ENCODE results near the gene RBM19.

The RBM19 gene

GRCh38 chr12:113835433-113835832 is 130.7 kb downstream of the RBM19 start:
- TF ChIP-seq FOXA1 (IDR thresholded peaks at IDR 0.05) = no peak
- TF ChIP-seq HDGF (IDR thresholded peaks at IDR 0.05; ENCODE audit: borderline replicate concordance) = no peak
- TF ChIP-seq FOXK2 (IDR thresholded peaks at IDR 0.05) = no peak
- TF ChIP-seq ARNT (IDR thresholded peaks at IDR 0.05) = no peak
- DNase-seq (ENCODE audit: extremely low spot score) = no peak
- POLR2A ChIA-PET = no interaction called here
- CTCF ChIA-PET = no interaction called here

DNA sequence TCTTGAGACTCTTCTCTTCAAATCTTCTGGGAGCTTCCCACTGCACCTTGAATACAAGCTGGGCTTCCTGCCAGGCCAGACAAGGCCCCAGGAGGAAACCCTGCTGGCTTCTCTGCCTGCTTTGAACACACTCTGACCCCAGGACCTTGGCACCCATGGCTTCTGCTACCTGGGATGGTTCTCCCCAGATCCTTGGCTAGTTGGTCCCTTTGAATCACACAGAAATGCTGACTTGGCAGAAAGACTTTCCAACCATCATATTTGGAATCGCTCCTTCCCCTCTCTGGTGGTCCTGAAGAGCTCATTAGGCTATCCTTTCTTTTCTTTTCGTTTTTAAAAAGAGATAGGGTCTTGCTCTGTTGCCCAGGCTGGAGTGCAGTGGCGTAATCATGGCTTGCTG is 132.7 kb downstream of the RBM19 start:
- POLR2A ChIA-PET = no interaction called here
- TF ChIP-seq LEF1 (IDR thresholded peaks at IDR 0.05; ENCODE audit: borderline replicate concordance) (no peak), ZNF384 (IDR thresholded peaks at IDR 0.05) (no peak), ARNT (IDR thresholded peaks at IDR 0.05) (no peak), FOXA1 (IDR thresholded peaks at IDR 0.05) (no peak), TARDBP (IDR thresholded peaks at IDR 0.05) (no peak), ELF4 (IDR thresholded peaks at IDR 0.05) (no peak), CTBP1 (IDR thresholded peaks at IDR 0.05; ENCODE audit: borderline replicate concordance) (no peak), L3MBTL2 (conservative IDR thresholded peaks at IDR 0.05) (no peak), HDGF (IDR thresholded peaks at IDR 0.05; ENCODE audit: borderline replicate concordance) (no peak), PKNOX1 (IDR thresholded peaks at IDR 0.05) (no peak), FOXK2 (IDR thresholded peaks at IDR 0.05) (no peak), SUZ12 (IDR thresholded peaks at IDR 0.05) (no peak), BHLHE40 (IDR thresholded peaks at IDR 0.05; ENCODE audit: borderline replicate concordance) (no peak), NFRKB (IDR thresholded peaks at IDR 0.05) (no peak), SP1 (IDR thresholded peaks at IDR 0.05) (no peak)
- CTCF ChIA-PET = no interaction called here
- no peak for DNase-seq (ENCODE audit: extremely low spot score)

DNA sequence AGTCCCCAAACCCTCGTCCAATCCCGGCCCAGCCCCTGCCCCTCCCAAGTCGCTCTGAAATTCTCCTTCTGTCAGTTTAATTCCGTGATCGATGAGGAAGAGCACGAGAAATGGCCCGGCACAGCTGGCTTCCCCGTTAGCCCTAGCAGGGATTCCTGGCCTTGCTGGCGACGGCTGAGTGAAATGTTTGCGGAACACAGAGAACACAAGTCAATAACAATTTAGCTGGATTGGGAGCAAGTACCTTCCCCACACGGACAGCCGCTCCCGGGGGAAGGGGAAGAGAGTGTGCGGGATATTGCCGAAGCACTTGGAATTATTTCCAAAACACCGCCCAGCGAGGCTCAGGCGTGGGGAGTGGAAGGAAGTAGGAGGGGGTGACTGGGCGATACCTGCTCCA is 134.6 kb downstream of the RBM19 start:
- ChIA-PET POLR2A (no interaction called here), CTCF (no interaction called here)
- no peak for DNase-seq (ENCODE audit: extremely low spot score)
- TF ChIP-seq FOXK2 (IDR thresholded peaks at IDR 0.05) (no peak), LEF1 (IDR thresholded peaks at IDR 0.05; ENCODE audit: borderline replicate concordance) (no peak), SUZ12 (IDR thresholded peaks at IDR 0.05) (no peak), HDGF (IDR thresholded peaks at IDR 0.05; ENCODE audit: borderline replicate concordance) (no peak), FOXM1 (IDR thresholded peaks at IDR 0.05; ENCODE audit: borderline replicate concordance) (no peak), L3MBTL2 (conservative IDR thresholded peaks at IDR 0.05) (no peak), ELF4 (IDR thresholded peaks at IDR 0.05) (no peak), ZNF384 (IDR thresholded peaks at IDR 0.05) (no peak), NFRKB (IDR thresholded peaks at IDR 0.05) (no peak), FOXA1 (IDR thresholded peaks at IDR 0.05) (no peak), CTBP1 (IDR thresholded peaks at IDR 0.05; ENCODE audit: borderline replicate concordance) (no peak), BHLHE40 (IDR thresholded peaks at IDR 0.05; ENCODE audit: borderline replicate concordance) (no peak), TARDBP (IDR thresholded peaks at IDR 0.05) (no peak), ARNT (IDR thresholded peaks at IDR 0.05) (no peak), SP1 (IDR thresholded peaks at IDR 0.05) (no peak)

- no peak for DNase-seq (ENCODE audit: extremely low spot score)
- TF ChIP-seq ARNT (IDR thresholded peaks at IDR 0.05) = no peak
- no peak for TF ChIP-seq FOXM1 (IDR thresholded peaks at IDR 0.05; ENCODE audit: borderline replicate concordance)
- TF ChIP-seq FOXK2 (IDR thresholded peaks at IDR 0.05) = no peak
- TF ChIP-seq PKNOX1 (IDR thresholded peaks at IDR 0.05) = no peak
- no peak for TF ChIP-seq TARDBP (IDR thresholded peaks at IDR 0.05)
- TF ChIP-seq SP1 (IDR thresholded peaks at IDR 0.05) = no peak
- TF ChIP-seq NFRKB (IDR thresholded peaks at IDR 0.05) = no peak
- TF ChIP-seq HDGF (IDR thresholded peaks at IDR 0.05; ENCODE audit: borderline replicate concordance) = no peak
- TF ChIP-seq LEF1 (IDR thresholded peaks at IDR 0.05; ENCODE audit: borderline replicate concordance) = no peak
- no peak for TF ChIP-seq ELF4 (IDR thresholded peaks at IDR 0.05)
- no peak for TF ChIP-seq L3MBTL2 (conservative IDR thresholded peaks at IDR 0.05)
- no peak for TF ChIP-seq CTBP1 (IDR thresholded peaks at IDR 0.05; ENCODE audit: borderline replicate concordance)
- TF ChIP-seq BHLHE40 (IDR thresholded peaks at IDR 0.05; ENCODE audit: borderline replicate concordance) = no peak
- TF ChIP-seq SUZ12 (IDR thresholded peaks at IDR 0.05) = no peak
- no peak for TF ChIP-seq ZNF384 (IDR thresholded peaks at IDR 0.05)
- TF ChIP-seq FOXA1 (IDR thresholded peaks at IDR 0.05) = no peak
- CTCF ChIA-PET = no interaction called here
- POLR2A ChIA-PET = no interaction called here
Observed at GRCh38 chr12:113831016-113831415, 135.1 kb downstream of the RBM19 start.

GRCh38 chr12:113829212-113829611 is 136.9 kb downstream of the RBM19 start:
- no peak for DNase-seq (ENCODE audit: extremely low spot score)
- ChIA-PET POLR2A (no interaction called here), CTCF (interaction anchor here (0.6 kb wide), 1 partner anchor 516 kb away, joined by 3 read pairs; no protein-coding TSS in a partner anchor)
- TF ChIP-seq PKNOX1 (IDR thresholded peaks at IDR 0.05) = no peak
- TF ChIP-seq LEF1 (IDR thresholded peaks at IDR 0.05; ENCODE audit: borderline replicate concordance) = no peak
- no peak for TF ChIP-seq SP1 (IDR thresholded peaks at IDR 0.05)
- no peak for TF ChIP-seq ARNT (IDR thresholded peaks at IDR 0.05)
- TF ChIP-seq HDGF (IDR thresholded peaks at IDR 0.05; ENCODE audit: borderline replicate concordance) = no peak
- no peak for TF ChIP-seq L3MBTL2 (conservative IDR thresholded peaks at IDR 0.05)
- no peak for TF ChIP-seq SUZ12 (IDR thresholded peaks at IDR 0.05)
- no peak for TF ChIP-seq FOXK2 (IDR thresholded peaks at IDR 0.05)
- no peak for TF ChIP-seq ELF4 (IDR thresholded peaks at IDR 0.05)
- no peak for TF ChIP-seq FOXM1 (IDR thresholded peaks at IDR 0.05; ENCODE audit: borderline replicate concordance)
- TF ChIP-seq BHLHE40 (IDR thresholded peaks at IDR 0.05; ENCODE audit: borderline replicate concordance) = no peak
- no peak for TF ChIP-seq ZNF384 (IDR thresholded peaks at IDR 0.05)

DNA sequence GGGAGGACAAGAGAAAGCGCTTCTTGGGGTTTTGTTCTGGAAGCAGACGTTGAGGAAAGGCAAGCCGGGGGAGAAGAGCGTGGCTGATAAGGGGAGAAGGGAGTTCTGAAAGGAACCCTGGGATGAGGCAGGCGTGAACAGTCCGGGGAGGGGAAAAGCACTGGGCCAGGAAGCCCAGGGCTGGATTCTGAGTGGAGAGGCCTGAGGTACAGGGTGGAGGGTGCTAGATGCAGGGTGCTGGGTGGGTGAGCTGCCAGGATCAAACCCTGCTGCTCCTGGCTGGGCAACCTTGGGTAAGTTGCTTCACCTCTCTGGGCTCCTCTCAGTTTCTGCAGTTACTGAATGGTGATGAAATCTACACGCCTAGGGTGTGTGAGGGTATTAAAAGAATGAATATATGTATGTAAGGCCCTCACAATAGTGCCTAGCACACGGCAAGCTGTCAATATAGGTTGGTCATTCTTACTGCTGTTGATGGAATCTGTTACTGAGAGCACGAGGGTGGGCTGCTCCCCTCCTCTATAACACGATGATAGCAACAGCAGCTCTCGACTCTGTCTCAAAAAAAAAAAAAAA is 138.5 kb downstream of the RBM19 start:
- POLR2A ChIA-PET = no interaction called here
- CTCF ChIA-PET = no interaction called here
- TF ChIP-seq NFRKB (IDR thresholded peaks at IDR 0.05) (no peak), SP1 (IDR thresholded peaks at IDR 0.05) (no peak), FOXA1 (IDR thresholded peaks at IDR 0.05) (no peak), TARDBP (IDR thresholded peaks at IDR 0.05) (no peak), ZNF384 (IDR thresholded peaks at IDR 0.05) (no peak), FOXM1 (IDR thresholded peaks at IDR 0.05; ENCODE audit: borderline replicate concordance) (no peak), BHLHE40 (IDR thresholded peaks at IDR 0.05; ENCODE audit: borderline replicate concordance) (no peak), L3MBTL2 (conservative IDR thresholded peaks at IDR 0.05) (no peak), SUZ12 (IDR thresholded peaks at IDR 0.05) (no peak), CTBP1 (IDR thresholded peaks at IDR 0.05; ENCODE audit: borderline replicate concordance) (no peak), FOXK2 (IDR thresholded peaks at IDR 0.05) (no peak), ARNT (IDR thresholded peaks at IDR 0.05) (no peak), HDGF (IDR thresholded peaks at IDR 0.05; ENCODE audit: borderline replicate concordance) (no peak), PKNOX1 (IDR thresholded peaks at IDR 0.05) (no peak), LEF1 (IDR thresholded peaks at IDR 0.05; ENCODE audit: borderline replicate concordance) (no peak)
- no peak for DNase-seq (ENCODE audit: extremely low spot score)
